ENCODE data around the gene EIF6.

The EIF6 gene

GRCh38 chr20:35301426-35301825 is 16.9 kb upstream of the EIF6 start:
- H3K4me1 ChIP-seq (ENCODE audit: control insufficient read depth in 1 of 2, insufficient read depth in 2 of 2, low read length in 2 of 2) = peaks cover 27 to 28% of the 10 kb centered on the region in 2 experiments
- no peak overlapping the region for H3K4me2 ChIP-seq (ENCODE audit: low read length)
- H4K91ac ChIP-seq (ENCODE audit: low read depth, low read length) = no peak overlapping the region
- no peaks in the 10 kb centered on the region for H3K27me3 ChIP-seq (ENCODE audit: insufficient read depth, low read length)
- H2BK12ac ChIP-seq (ENCODE audit: low read length) = no peak overlapping the region
- H3K79me2 ChIP-seq (ENCODE audit: control insufficient read depth, insufficient read depth, low read length, poor library complexity) = no peaks in the 10 kb centered on the region
- no peak overlapping the region for H2AFZ ChIP-seq (ENCODE audit: insufficient read depth, low read length, poor library complexity)
- H3K23ac ChIP-seq (ENCODE audit: low read length) = no peak overlapping the region
- no peak overlapping the region for H3K9ac ChIP-seq (ENCODE audit: low read length)
- no peak overlapping the region for H3K18ac ChIP-seq (ENCODE audit: low read length)
- no peak overlapping the region for H2BK5ac ChIP-seq (ENCODE audit: low read depth, low read length, poor library complexity)
- no peak overlapping the region for H3K4ac ChIP-seq (ENCODE audit: low read depth, low read length)
- no peak overlapping the region for H2BK120ac ChIP-seq (ENCODE audit: insufficient read depth, low read length, poor library complexity)
- peaks cover 4% of the 10 kb centered on the region for H3K9me3 ChIP-seq (ENCODE audit: insufficient read depth, low read depth, low read length)
- H4K8ac ChIP-seq (ENCODE audit: low read depth, low read length) = no peak overlapping the region
- WGBS (ENCODE audit: extremely low coverage, insufficient coverage, insufficient read length) = no CpG with 5 or more reads among the region's 2 CpGs
- peaks cover 11% of the 10 kb centered on the region for H3K79me1 ChIP-seq (ENCODE audit: low read length)
- no peak overlapping the region for H2AK5ac ChIP-seq (ENCODE audit: low read length)
- H3K36me3 ChIP-seq (ENCODE audit: control insufficient read depth in 1 of 2, insufficient read depth in 2 of 2, low read length in 2 of 2) = no peaks in the 10 kb centered on the region
- H4K12ac ChIP-seq (ENCODE audit: low read depth, low read length) = no peak overlapping the region
- H3K27ac ChIP-seq (ENCODE audit: low read depth, low read length) = no peak overlapping the region
- no peak for DNase-seq
- no peak overlapping the region for H3K4me3 ChIP-seq (ENCODE audit: low read depth, low read length)
- H3K14ac ChIP-seq (ENCODE audit: low read length) = no peak overlapping the region

- H3K18ac ChIP-seq (ENCODE audit: low read length) = no peak overlapping the region
- no peak overlapping the region for H3K4me3 ChIP-seq (ENCODE audit: low read depth, low read length)
- no peak overlapping the region for H2BK5ac ChIP-seq (ENCODE audit: low read depth, low read length, poor library complexity)
- no peaks in the 10 kb centered on the region for H3K79me2 ChIP-seq (ENCODE audit: control insufficient read depth, insufficient read depth, low read length, poor library complexity)
- no peaks in the 10 kb centered on the region for H3K36me3 ChIP-seq (ENCODE audit: control insufficient read depth in 1 of 2, insufficient read depth in 2 of 2, low read length in 2 of 2)
- H3K9me3 ChIP-seq (ENCODE audit: insufficient read depth, low read depth, low read length) = peaks cover 4% of the 10 kb centered on the region
- H4K12ac ChIP-seq (ENCODE audit: low read depth, low read length) = no peak overlapping the region
- H4K91ac ChIP-seq (ENCODE audit: low read depth, low read length) = no peak overlapping the region
- H3K23ac ChIP-seq (ENCODE audit: low read length) = no peak overlapping the region
- H2AK5ac ChIP-seq (ENCODE audit: low read length) = no peak overlapping the region
- H3K4me2 ChIP-seq (ENCODE audit: low read length) = no peak overlapping the region
- no peak overlapping the region for H4K8ac ChIP-seq (ENCODE audit: low read depth, low read length)
- no peak for DNase-seq
- no peak overlapping the region for H3K4ac ChIP-seq (ENCODE audit: low read depth, low read length)
- no peak overlapping the region for H3K27ac ChIP-seq (ENCODE audit: low read depth, low read length)
- H3K14ac ChIP-seq (ENCODE audit: low read length) = no peak overlapping the region
- no peaks in the 10 kb centered on the region for H3K27me3 ChIP-seq (ENCODE audit: insufficient read depth, low read length)
- no peak overlapping the region for H2BK120ac ChIP-seq (ENCODE audit: insufficient read depth, low read length, poor library complexity)
- WGBS (ENCODE audit: extremely low coverage, insufficient coverage, insufficient read length) = no CpG with 5 or more reads among the region's 4 CpGs
- peaks cover 25 to 28% of the 10 kb centered on the region in 2 experiments for H3K4me1 ChIP-seq (ENCODE audit: control insufficient read depth in 1 of 2, insufficient read depth in 2 of 2, low read length in 2 of 2)
- no peak overlapping the region for H2BK12ac ChIP-seq (ENCODE audit: low read length)
- peaks cover 6% of the 10 kb centered on the region for H3K79me1 ChIP-seq (ENCODE audit: low read length)
- H2AFZ ChIP-seq (ENCODE audit: insufficient read depth, low read length, poor library complexity) = no peak overlapping the region
- H3K9ac ChIP-seq (ENCODE audit: low read length) = no peak overlapping the region
These were observed 16.1 kb upstream of the EIF6 start for GRCh38 chr20:35300469-35301262.

GRCh38 chr20:35299780-35300179 is 15.2 kb upstream of the EIF6 start:
- H3K79me1 ChIP-seq (ENCODE audit: low read length) = peaks cover 4% of the 10 kb centered on the region
- H3K4me2 ChIP-seq (ENCODE audit: low read length) = no peak overlapping the region
- H3K79me2 ChIP-seq (ENCODE audit: control insufficient read depth, insufficient read depth, low read length, poor library complexity) = no peaks in the 10 kb centered on the region
- no peak overlapping the region for H4K12ac ChIP-seq (ENCODE audit: low read depth, low read length)
- H3K27me3 ChIP-seq (ENCODE audit: insufficient read depth, low read length) = no peaks in the 10 kb centered on the region
- H3K27ac ChIP-seq (ENCODE audit: low read depth, low read length) = no peak overlapping the region
- H4K91ac ChIP-seq (ENCODE audit: low read depth, low read length) = no peak overlapping the region
- no peak overlapping the region for H3K23ac ChIP-seq (ENCODE audit: low read length)
- WGBS (ENCODE audit: extremely low coverage, insufficient coverage, insufficient read length) = no CpG with 5 or more reads among the region's 4 CpGs
- H4K8ac ChIP-seq (ENCODE audit: low read depth, low read length) = no peak overlapping the region
- peaks cover 16 to 19% of the 10 kb centered on the region in 2 experiments for H3K4me1 ChIP-seq (ENCODE audit: control insufficient read depth in 1 of 2, insufficient read depth in 2 of 2, low read length in 2 of 2)
- no peak overlapping the region for H2AK5ac ChIP-seq (ENCODE audit: low read length)
- DNase-seq = no peak
- no peak overlapping the region for H3K4me3 ChIP-seq (ENCODE audit: low read depth, low read length)
- H2BK12ac ChIP-seq (ENCODE audit: low read length) = no peak overlapping the region
- H3K36me3 ChIP-seq (ENCODE audit: control insufficient read depth in 1 of 2, insufficient read depth in 2 of 2, low read length in 2 of 2) = no peaks in the 10 kb centered on the region
- no peak overlapping the region for H2AFZ ChIP-seq (ENCODE audit: insufficient read depth, low read length, poor library complexity)
- no peak overlapping the region for H2BK120ac ChIP-seq (ENCODE audit: insufficient read depth, low read length, poor library complexity)
- H3K18ac ChIP-seq (ENCODE audit: low read length) = no peak overlapping the region
- no peak overlapping the region for H3K14ac ChIP-seq (ENCODE audit: low read length)
- no peak overlapping the region for H3K9ac ChIP-seq (ENCODE audit: low read length)
- peaks cover 4% of the 10 kb centered on the region for H3K9me3 ChIP-seq (ENCODE audit: insufficient read depth, low read depth, low read length)
- H2BK5ac ChIP-seq (ENCODE audit: low read depth, low read length, poor library complexity) = no peak overlapping the region
- H3K4ac ChIP-seq (ENCODE audit: low read depth, low read length) = no peak overlapping the region

GRCh38 chr20:35298264-35298663 is 13.7 kb upstream of the EIF6 start:
- no peak overlapping the region for H3K27ac ChIP-seq (ENCODE audit: low read depth, low read length)
- no peak overlapping the region for H2BK120ac ChIP-seq (ENCODE audit: insufficient read depth, low read length, poor library complexity)
- no peaks in the 10 kb centered on the region for H3K27me3 ChIP-seq (ENCODE audit: insufficient read depth, low read length)
- H2BK12ac ChIP-seq (ENCODE audit: low read length) = no peak overlapping the region
- no peak overlapping the region for H3K14ac ChIP-seq (ENCODE audit: low read length)
- H4K8ac ChIP-seq (ENCODE audit: low read depth, low read length) = no peak overlapping the region
- WGBS (ENCODE audit: extremely low coverage, insufficient coverage, insufficient read length) = no CpG with 5 or more reads among the region's 5 CpGs
- H3K4me1 ChIP-seq (ENCODE audit: control insufficient read depth in 1 of 2, insufficient read depth in 2 of 2, low read length in 2 of 2) = peaks cover 9 to 10% of the 10 kb centered on the region in 2 experiments
- H2BK5ac ChIP-seq (ENCODE audit: low read depth, low read length, poor library complexity) = no peak overlapping the region
- no peak for DNase-seq
- H2AK5ac ChIP-seq (ENCODE audit: low read length) = no peak overlapping the region
- no peak overlapping the region for H3K23ac ChIP-seq (ENCODE audit: low read length)
- H3K4me2 ChIP-seq (ENCODE audit: low read length) = no peak overlapping the region
- no peak overlapping the region for H2AFZ ChIP-seq (ENCODE audit: insufficient read depth, low read length, poor library complexity)
- H3K79me2 ChIP-seq (ENCODE audit: control insufficient read depth, insufficient read depth, low read length, poor library complexity) = no peaks in the 10 kb centered on the region
- peaks cover 5% of the 10 kb centered on the region for H3K9me3 ChIP-seq (ENCODE audit: insufficient read depth, low read depth, low read length)
- H3K4ac ChIP-seq (ENCODE audit: low read depth, low read length) = no peak overlapping the region
- H3K9ac ChIP-seq (ENCODE audit: low read length) = no peak overlapping the region
- H4K12ac ChIP-seq (ENCODE audit: low read depth, low read length) = no peak overlapping the region
- H3K18ac ChIP-seq (ENCODE audit: low read length) = no peak overlapping the region
- no peak overlapping the region for H3K4me3 ChIP-seq (ENCODE audit: low read depth, low read length)
- no peaks in the 10 kb centered on the region for H3K36me3 ChIP-seq (ENCODE audit: control insufficient read depth in 1 of 2, insufficient read depth in 2 of 2, low read length in 2 of 2)
- H3K79me1 ChIP-seq (ENCODE audit: low read length) = no peaks in the 10 kb centered on the region
- no peak overlapping the region for H4K91ac ChIP-seq (ENCODE audit: low read depth, low read length)
